ENCODE results near the gene CCDC188. TPM values are rescaled to one million over a fixed set of nuclear protein-coding genes. Genes with fewer than 3 reads are reported as not detected.

The CCDC188 gene
- total and polyA plus RNA-seq, 2 of the 13 experiments (the other 11 are each of a cell fraction or from before 2014, with no cell fraction given): not detected

DNA sequence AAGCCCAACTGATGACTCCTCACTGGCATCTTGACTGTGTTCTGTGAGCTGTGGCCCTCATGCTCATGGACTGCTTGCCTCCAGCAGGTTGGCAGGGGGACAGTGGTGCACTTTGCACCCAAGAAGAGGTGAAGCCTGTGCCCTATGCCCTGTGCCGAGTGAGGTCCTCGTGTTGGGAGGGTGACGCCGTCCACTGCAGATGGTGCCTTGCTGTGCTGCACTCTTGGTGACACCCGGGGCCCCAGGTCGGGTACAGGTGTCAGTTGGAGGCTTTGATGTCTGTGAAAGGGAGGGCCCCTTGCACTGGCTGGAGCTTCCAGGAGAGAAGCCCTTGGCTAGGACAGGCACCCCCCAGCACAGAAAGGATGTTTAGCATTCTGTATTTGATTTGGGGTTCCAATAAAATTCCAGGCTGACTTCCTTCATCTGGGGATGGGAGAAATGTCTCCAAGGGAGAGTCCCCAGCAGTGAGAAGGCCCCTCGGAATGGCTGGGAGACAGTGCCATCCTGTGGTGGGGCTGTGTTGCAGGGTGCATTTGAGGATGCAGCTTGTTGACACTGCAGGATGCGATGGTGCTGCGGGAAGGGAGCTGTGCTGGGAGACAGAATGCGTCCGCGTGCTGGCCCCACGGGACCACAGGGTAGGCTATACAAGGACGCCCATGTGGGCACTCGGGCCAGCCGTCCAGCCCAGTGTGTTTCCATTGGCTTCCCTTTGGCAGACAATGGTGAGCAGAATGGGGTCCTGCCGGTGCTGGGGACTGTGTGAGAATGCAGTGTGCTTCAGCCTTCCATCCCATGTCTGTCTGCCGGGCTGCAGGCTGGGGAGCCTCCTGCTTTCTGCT lies 21.7 kb downstream of the CCDC188 start (continued):
- TF ChIP-seq GZF1 (CRISPR knock-in tag; IDR thresholded peaks at IDR 0.05): 0 out of 2 replicates have a peak, but pooled peaks have one; percentile 44
- TF ChIP-seq ZNF564 (CRISPR knock-in tag; IDR thresholded peaks at IDR 0.05): no peak
- TF ChIP-seq HIVEP1 (CRISPR knock-in tag; IDR thresholded peaks at IDR 0.05): 0 out of 2 replicates have a peak, but pooled peaks have one; percentile 26
- 0 out of 2 replicates have a peak, but pooled peaks have one; percentile 43 for TF ChIP-seq ZMYM4 (CRISPR knock-in tag; IDR thresholded peaks at IDR 0.05)
- TF ChIP-seq ZNF878 (CRISPR knock-in tag; IDR thresholded peaks at IDR 0.05): no peak
- peak; percentile 43; the same call in 1 of the 2 replicates for TF ChIP-seq HDAC2 (CRISPR knock-in tag; IDR thresholded peaks at IDR 0.05)
- no peak for TF ChIP-seq KLF6 (CRISPR knock-in tag; IDR thresholded peaks at IDR 0.05)
- no peak for TF ChIP-seq MTF1 (CRISPR knock-in tag; IDR thresholded peaks at IDR 0.05)
- peak; percentile 65 for TF ChIP-seq PATZ1 (CRISPR knock-in tag; IDR thresholded peaks at IDR 0.05)
- TF ChIP-seq CERS6 (CRISPR knock-in tag; IDR thresholded peaks at IDR 0.05): no peak
- TF ChIP-seq ZNF607 (CRISPR knock-in tag; IDR thresholded peaks at IDR 0.05; ENCODE audit: borderline replicate concordance): no peak
- no peak for TF ChIP-seq ZFP62 (CRISPR knock-in tag; IDR thresholded peaks at IDR 0.05)
- TF ChIP-seq UBTF (CRISPR knock-in tag; IDR thresholded peaks at IDR 0.05): no peak; the same call in 1 of the 2 replicates
- no peak for TF ChIP-seq ZNF282 (IDR thresholded peaks at IDR 0.05; ENCODE audit: partially characterized antibody)
- 0 out of 2 replicates have a peak, but pooled peaks have one; percentile 12 for TF ChIP-seq YEATS2 (CRISPR knock-in tag; IDR thresholded peaks at IDR 0.05; ENCODE audit: borderline replicate concordance)
- TF ChIP-seq RBAK (CRISPR knock-in tag; IDR thresholded peaks at IDR 0.05): no peak
- TF ChIP-seq, protein P1, sequence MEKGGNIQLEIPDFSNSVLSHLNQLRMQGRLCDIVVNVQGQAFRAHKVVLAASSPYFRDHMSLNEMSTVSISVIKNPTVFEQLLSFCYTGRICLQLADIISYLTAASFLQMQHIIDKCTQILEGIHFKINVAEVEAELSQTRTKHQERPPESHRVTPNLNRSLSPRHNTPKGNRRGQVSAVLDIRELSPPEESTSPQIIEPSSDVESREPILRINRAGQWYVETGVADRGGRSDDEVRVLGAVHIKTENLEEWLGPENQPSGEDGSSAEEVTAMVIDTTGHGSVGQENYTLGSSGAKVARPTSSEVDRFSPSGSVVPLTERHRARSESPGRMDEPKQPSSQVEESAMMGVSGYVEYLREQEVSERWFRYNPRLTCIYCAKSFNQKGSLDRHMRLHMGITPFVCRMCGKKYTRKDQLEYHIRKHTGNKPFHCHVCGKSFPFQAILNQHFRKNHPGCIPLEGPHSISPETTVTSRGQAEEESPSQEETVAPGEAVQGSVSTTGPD (CRISPR knock-in tag; IDR thresholded peaks at IDR 0.05): no peak
- TF ChIP-seq POGZ (CRISPR knock-in tag; IDR thresholded peaks at IDR 0.05): no peak
- TF ChIP-seq ZNF816 (CRISPR knock-in tag; IDR thresholded peaks at IDR 0.05; ENCODE audit: borderline replicate concordance): no peak
- no peak for TF ChIP-seq SKIL (CRISPR knock-in tag; IDR thresholded peaks at IDR 0.05; ENCODE audit: borderline replicate concordance)
